Adrenal gland (tissue), 12 donors: Measurements from ENCODE around the gene HBG1. TPM values are rescaled to one million over a fixed set of nuclear protein-coding genes. Genes with fewer than 3 reads are reported as not detected.

Source experiments
- DNase-seq, 7 donors: peaks; one replicate each; pipeline ENCODE4 v3.0.0-alpha.2; 2019 to 2020
- H3K27ac ChIP-seq, 5 donors: fragments of 200-600 bp; sonication (generic) in 4 of 5; 1 replicate in 3 of 5; 2 replicates in 2 of 5; pipeline versions ENCODE4 v1.5.1 to v1.8.0; 2016 to 2020; ENCODE audit warnings: mild to moderate bottlenecking in 1 of 5
- H3K27me3 ChIP-seq: fragments of 200-600 bp; 2 replicates; pipeline ENCODE4 v1.8.0; 2021
- H3K36me3 ChIP-seq, 2 donors: fragments of 200-600 bp; replicated peaks in 1 of 2; 1 replicate in 1 of 2; 2 replicates in 1 of 2; pipeline versions ENCODE4 v1.5.1 to v1.8.0; 2018 to 2022
- H3K4me1 ChIP-seq, 2 donors: fragments of 200-600 bp; replicated peaks in 1 of 2; 1 replicate in 1 of 2; 2 replicates in 1 of 2; pipeline versions ENCODE4 v1.5.1 to v1.8.0; 2018 to 2021
- H3K4me3 ChIP-seq, 4 donors: fragments of 200-600 bp; sonication (generic) in 3 of 4; one replicate each; pipeline ENCODE4 v1.5.1; 2016 to 2018
- H3K9me3 ChIP-seq, 3 donors: fragments of 200-600 bp; sonication (generic) in 1 of 3; replicated peaks in 1 of 3; 1 replicate in 2 of 3; 2 replicates in 1 of 3; pipeline versions ENCODE4 v1.5.1 to v1.8.0; 2016 to 2021
- CTCF ChIP-seq, 6 experiments: fragments of 450-650 bp in 4 of 6; fragments of 200-600 bp in 2 of 6; sonication (generic) in 1 of 6; IDR thresholded peaks; 1 replicate in 5 of 6; 2 replicates in 1 of 6; pipeline versions ENCODE4 v1.5.1 to v1.8.0; 2016 to 2021; ENCODE audit warnings: antibody characterized with exemption in 6 of 6, mild to moderate bottlenecking in 2 of 6, moderate library complexity in 1 of 6
- POLR2A ChIP-seq, 2 donors: fragments of 450-650 bp; IDR thresholded peaks; one replicate each; pipeline ENCODE4 v1.6.1; 2017; ENCODE audit warnings: antibody characterized with exemption in 2 of 2, mild to moderate bottlenecking in 2 of 2, moderate library complexity in 1 of 2
- WGBS, 4 donors: extraction: QIAGEN DNeasy Blood & Tissue Kit in 2 of 4; methylation state at CpG; one replicate each; pipeline versions ENCODE4 v1.1.5 to v1.1.7; 2013 to 2017; 5-methylcytosine and 5-hydroxymethylcytosine counted together
- intact Hi-C, 2 donors: fragments of 100-400 bp; cut with DNase I; formaldehyde crosslinking; loops; one replicate each; pipeline versions ENCODE4 v1.14.1 to v1.15.0; 2022 to 2023
- polyA plus RNA-seq, 3 donors: library from polyadenylated mRNA; stranded (reverse); fragments of 200-250 nt in 2 of 3; fragments of 350-450 nt in 1 of 3; fragmentation: Illumina TruSeq in 1 of 3; extraction: RNeasy Lipid Tissue Mini Kit (QIAGEN cat#74804) in 1 of 3; gene quantifications; one replicate each; pipeline ENCODE4 v1.2.3, GENCODE V29; 2013 to 2014
- total RNA-seq, 9 donors: library from RNA; depleted of rRNA in 4 of 9; stranded (reverse); fragments of >200 nt in 4 of 9; fragments of 120-200 nt in 1 of 9; fragmentation: NEBNext Ultra II Directional in 1 of 9; extraction: Animal tissue kit (Norgen Biotek cat#: 25700) in 1 of 9; gene quantifications; one replicate each; pipeline versions ENCODE4 v1.1.0 to v1.2.4, GENCODE V29; 2013 to 2023
- donor health status: healthy with polysubstance abuse.
- donor health status: Bipolar disorder and iron deficiency.
- donor health status: DM: yes; HTN: yes; CAD: no.
- donor health status: DM: no; HTN: no; CAD: no.
- donor health status: DM: no; HTN: no; CAD: no.
- donor health status: DM: yes; HTN: yes; CAD: no.

Gene HBG1
- total and polyA plus RNA-seq, 12 donors: 3.6 to 22.7 (median 3.8) TPM; not detected in 9

DNA sequence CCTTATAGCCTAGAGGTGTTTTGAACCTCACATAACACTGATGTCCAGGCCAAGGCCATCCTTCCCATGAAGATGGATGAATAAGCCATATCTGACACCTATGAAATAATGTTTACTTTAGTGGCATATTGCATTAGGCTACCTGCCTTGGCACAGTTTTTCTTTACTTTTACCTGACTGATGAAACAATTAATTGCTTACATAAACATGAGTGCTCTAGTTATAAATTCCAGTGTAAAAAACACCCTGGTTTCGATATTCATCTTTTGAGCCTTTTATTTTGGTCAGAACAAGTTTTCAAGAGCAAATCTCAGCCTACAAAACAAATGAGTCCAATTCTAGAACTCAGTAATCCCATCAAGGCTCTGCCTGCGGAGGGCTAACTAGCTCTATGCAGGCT is 27.0 kb upstream of the HBG1 start:
- no peak overlapping the region for H3K27ac ChIP-seq
- intact Hi-C loops: no loop called here
- H3K9me3 ChIP-seq: no peaks in the 10 kb centered on the region
- no peak overlapping the region for H3K4me3 ChIP-seq
- WGBS, 4 donors: 77 to 89% (median 81%) methylated on average over 2 of the region's 2 CpGs
- H3K36me3 ChIP-seq: no peaks in the 10 kb centered on the region
- TF ChIP-seq CTCF (IDR thresholded peaks at IDR 0.05): no peak
- no peak for TF ChIP-seq POLR2A (IDR thresholded peaks at IDR 0.05)
- no peak for DNase-seq
- no peaks in the 10 kb centered on the region for H3K4me1 ChIP-seq
- H3K27me3 ChIP-seq: no peaks in the 10 kb centered on the region

- no peak overlapping the region for H3K4me3 ChIP-seq
- intact Hi-C loops: no loop called here
- no peak for DNase-seq
- WGBS, 4 donors: 67 to 74% (median 71%) methylated on average over 6 of the region's 6 CpGs
- H3K4me1 ChIP-seq: no peaks in the 10 kb centered on the region
- no peaks in the 10 kb centered on the region for H3K27me3 ChIP-seq
- no peak overlapping the region for H3K27ac ChIP-seq
- no peaks in the 10 kb centered on the region for H3K9me3 ChIP-seq
- no peaks in the 10 kb centered on the region for H3K36me3 ChIP-seq
- TF ChIP-seq CTCF (IDR thresholded peaks at IDR 0.05) (no peak), POLR2A (IDR thresholded peaks at IDR 0.05) (no peak)
Measured at GRCh38 chr11:5275369-5276110, 25.9 kb upstream of the HBG1 start.

DNA sequence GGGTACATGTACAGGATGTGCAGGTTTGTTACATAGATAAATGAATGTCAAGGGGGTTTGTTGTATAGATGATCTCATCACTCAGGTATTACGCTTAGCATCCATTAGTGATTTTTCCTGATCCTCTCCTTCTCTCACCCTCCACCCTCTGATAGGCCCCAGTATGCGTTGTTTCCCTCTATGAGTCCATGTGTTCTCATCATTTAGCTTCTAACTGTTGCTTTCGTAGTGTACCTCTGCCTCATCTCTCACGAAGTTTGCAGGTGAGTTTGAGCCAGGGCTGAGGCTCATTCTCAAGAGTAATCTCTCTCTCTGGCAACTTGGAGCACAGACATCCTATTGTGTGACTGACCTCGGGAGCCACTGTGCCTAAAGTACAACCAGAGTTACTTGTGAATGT is 24.7 kb upstream of the HBG1 start:
- Histone ChIP-seq H3K36me3 (no peaks in the 10 kb centered on the region), H3K4me3 (no peak overlapping the region), H3K4me1 (no peaks in the 10 kb centered on the region), H3K9me3 (no peaks in the 10 kb centered on the region), H3K27me3 (no peaks in the 10 kb centered on the region), H3K27ac (no peak overlapping the region)
- TF ChIP-seq CTCF (IDR thresholded peaks at IDR 0.05): no peak
- TF ChIP-seq POLR2A (IDR thresholded peaks at IDR 0.05): no peak
- intact Hi-C loops: no loop called here
- 76 to 79% (median 78%) methylated on average over 5 of the region's 5 CpGs for WGBS, 4 donors
- DNase-seq: no peak

DNA sequence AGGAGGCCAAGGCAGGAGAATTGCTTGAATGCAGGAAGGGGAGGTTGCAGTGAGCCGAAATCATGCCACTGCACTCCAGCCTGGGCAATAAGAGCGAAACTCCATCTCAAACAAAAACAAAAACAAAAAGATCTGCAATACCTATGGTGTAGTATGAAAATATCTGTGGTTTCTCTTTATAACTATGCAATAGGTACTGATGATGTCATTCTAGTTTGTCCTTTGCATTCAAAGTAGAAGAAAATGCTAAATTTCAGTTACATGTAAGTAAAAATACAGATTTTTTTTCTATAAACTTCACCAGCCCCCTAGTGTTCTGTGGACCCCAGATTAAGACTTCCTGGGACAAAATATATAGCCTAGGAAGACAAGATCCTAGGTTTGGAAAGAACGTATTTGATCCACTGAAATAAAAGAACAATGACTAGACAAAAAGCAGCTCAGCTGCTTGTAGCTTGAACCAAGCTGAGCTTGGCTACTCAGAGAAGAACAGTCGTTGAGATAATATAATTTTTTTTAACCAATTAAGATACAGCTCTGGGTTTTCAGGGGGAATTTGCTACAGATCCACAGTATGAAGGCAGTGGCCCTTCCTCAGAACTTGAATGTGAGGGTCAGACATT is 22.8 kb upstream of the HBG1 start:
- H3K27ac ChIP-seq: no peak overlapping the region
- no peaks in the 10 kb centered on the region for H3K36me3 ChIP-seq
- H3K27me3 ChIP-seq: no peaks in the 10 kb centered on the region
- WGBS, 4 donors: 62 to 76% (median 72%) methylated on average over 4 of the region's 4 CpGs
- intact Hi-C loops: no loop called here
- no peaks in the 10 kb centered on the region for H3K9me3 ChIP-seq
- H3K4me1 ChIP-seq: no peaks in the 10 kb centered on the region
- no peak for DNase-seq
- no peak for TF ChIP-seq CTCF (IDR thresholded peaks at IDR 0.05)
- no peak for TF ChIP-seq POLR2A (IDR thresholded peaks at IDR 0.05)
- no peak overlapping the region for H3K4me3 ChIP-seq
